GM19193 (cell line): Measurements from ENCODE around the gene CCNA1.

Experiments
- POLR2A ChIP-seq: IDR thresholded peaks from 4 replicates; pipeline ENCODE4 v1.6.1; 2011; ENCODE audit not compliant: insufficient read depth, insufficient read length; ENCODE audit errors: extremely low read depth

Gene CCNA1

DNA sequence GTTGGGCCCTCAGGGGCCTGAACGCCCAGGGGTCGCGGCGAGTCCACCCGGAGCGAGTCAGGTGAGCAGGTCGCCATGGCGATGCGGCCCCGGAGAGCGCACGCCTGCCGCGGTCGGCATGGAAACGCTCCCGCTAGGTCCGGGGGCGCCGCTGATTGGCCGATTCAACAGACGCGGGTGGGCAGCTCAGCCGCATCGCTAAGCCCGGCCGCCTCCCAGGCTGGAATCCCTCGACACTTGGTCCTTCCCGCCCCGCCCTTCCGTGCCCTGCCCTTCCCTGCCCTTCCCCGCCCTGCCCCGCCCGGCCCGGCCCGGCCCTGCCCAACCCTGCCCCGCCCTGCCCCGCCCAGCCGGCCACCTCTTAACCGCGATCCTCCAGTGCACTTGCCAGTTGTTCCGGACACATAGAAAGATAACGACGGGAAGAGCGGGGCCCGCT lies at the start of gene CCNA1:
TSS of gene CCNA1 (plus strand) at position 390 of the 439 bp plus-strand sequence. CDS start 562 bp downstream, outside the sequence.
- no peak for TF ChIP-seq POLR2A

DNA sequence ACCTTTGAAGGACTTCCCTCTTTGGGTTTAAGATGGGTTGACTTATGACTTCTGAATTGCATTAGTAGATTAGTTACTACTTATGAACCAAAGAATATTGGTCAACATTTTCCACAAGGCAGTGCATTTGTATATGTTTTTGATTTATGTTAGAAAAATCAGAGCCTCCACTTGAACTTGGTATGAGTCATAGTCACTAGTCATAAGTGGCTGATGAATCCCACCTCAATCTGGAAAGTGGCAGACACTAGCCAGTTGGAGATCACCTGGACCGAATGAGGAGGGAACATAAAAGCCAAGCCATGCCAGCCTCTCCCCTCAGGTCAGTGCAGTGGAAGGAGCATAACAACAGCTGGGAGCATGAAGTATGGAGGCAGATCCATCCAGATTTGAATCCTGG lies 46.8 kb upstream of the CCNA1 start:
- TF ChIP-seq POLR2A = no peak

DNA sequence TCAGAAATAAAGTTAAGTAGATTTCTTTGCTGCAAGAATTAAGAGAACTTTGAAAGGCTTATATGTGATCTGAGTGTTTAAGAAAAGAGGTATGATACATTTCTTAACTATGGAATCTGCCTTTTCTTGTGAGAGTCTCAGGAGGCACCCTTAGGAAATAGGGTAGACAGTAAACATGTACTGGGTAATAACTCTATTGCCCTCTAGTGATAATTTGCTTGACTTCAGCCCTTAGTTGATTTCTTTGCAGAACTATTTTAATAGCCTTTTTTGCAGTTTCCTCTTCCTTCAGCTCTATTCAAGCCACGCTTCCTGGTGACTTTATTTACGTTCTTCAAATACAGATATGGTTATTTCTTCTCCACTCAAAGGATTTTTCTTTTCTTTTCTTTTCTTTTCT lies 37.0 kb upstream of the CCNA1 start:
- TF ChIP-seq POLR2A = no peak

DNA sequence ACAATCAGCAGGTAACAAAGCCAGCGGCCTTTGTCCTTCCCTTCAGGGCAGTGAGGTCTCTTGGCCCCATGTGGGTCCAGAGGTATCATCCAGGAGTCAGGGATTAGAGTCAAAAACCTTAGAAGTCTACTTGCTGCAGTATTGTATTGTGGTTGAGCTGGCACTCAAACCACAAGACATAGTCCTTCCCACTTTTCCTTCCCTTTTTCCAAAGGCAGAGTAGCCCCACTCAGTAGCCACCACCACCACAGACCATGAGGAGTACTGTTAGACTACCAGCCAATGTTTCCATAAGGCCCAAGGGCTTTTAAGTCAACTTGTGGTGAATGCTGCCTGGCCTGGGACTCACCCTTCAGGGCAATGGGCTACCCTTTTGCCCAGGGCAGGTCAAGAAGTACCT lies 27.1 kb upstream of the CCNA1 start:
- TF ChIP-seq POLR2A = no peak

DNA sequence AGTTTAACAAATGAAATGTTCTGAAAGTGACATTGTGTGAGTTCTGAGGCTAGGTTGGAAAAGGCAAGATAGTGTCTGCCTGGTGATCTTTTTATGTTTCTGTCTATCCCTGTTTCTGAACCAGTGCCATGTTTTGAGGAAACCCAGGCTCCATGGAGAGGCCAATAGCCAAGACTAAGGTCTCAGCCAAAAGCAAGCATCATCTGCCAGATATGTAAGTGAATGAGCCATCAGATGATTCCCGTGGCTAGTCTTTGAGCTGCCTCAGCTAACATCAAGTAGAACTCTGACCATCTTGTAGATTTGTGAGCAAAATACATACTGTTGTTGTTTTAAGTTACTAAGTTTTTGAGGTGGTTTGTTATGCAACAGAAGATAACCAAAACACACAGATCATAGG lies 19.6 kb upstream of the CCNA1 start:
- no peak for TF ChIP-seq POLR2A

DNA sequence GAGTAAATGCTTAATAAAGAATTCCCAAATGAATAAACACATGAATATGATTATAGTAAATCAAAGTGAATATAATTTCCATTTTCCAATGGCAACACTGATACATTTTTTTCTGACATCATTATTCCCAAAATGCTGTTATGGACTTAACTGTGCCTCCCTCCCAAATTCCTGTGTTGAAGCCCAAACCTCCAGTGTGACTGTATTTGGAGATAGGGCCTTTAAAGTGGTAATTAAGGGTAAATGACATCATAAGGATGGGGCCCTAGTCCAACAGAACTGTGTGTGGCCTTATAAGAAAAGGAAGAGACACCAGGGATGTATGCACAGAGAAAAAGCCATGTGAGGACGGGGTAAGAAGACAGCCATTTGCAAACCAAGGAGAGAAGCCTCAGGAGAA lies 19.1 kb upstream of the CCNA1 start:
- TF ChIP-seq POLR2A = no peak

DNA sequence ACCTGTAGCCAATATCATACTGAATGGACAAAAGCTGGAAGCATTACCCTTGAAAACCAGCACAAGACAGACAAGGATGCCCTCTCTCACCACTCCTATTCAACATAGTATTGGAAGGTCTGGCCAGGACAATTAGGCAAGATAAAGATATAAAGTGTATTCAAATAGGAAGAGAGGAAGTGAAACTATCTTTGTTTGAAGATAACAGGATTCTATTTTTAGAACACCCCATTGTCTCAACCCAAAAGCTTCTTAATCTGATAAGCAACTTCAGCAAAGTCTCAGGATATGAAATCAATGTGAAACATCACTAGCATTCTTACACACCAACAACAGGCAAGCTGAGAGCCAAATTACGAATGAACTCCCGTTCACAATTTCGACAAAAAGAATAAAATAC lies 17.8 kb upstream of the CCNA1 start:
- TF ChIP-seq POLR2A = no peak

DNA sequence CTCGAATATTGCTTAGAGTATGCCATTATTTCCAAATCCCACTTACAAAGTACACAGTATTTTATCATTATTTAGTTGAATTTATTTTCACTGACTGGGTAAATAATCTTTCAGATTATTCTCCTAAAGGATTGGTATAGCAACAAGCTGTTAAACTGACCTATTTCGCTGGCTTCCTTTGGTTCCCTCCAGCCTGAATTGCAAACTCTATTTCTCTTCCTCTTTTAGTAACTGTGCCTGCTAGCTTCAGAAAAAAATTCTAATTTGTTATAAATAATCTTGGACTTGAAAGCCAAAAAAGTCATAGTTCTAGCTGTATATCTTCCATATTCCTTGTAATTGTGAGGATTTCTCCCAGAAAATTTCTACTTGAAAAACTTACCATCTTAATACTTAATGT lies 15.0 kb upstream of the CCNA1 start:
- no peak for TF ChIP-seq POLR2A

DNA sequence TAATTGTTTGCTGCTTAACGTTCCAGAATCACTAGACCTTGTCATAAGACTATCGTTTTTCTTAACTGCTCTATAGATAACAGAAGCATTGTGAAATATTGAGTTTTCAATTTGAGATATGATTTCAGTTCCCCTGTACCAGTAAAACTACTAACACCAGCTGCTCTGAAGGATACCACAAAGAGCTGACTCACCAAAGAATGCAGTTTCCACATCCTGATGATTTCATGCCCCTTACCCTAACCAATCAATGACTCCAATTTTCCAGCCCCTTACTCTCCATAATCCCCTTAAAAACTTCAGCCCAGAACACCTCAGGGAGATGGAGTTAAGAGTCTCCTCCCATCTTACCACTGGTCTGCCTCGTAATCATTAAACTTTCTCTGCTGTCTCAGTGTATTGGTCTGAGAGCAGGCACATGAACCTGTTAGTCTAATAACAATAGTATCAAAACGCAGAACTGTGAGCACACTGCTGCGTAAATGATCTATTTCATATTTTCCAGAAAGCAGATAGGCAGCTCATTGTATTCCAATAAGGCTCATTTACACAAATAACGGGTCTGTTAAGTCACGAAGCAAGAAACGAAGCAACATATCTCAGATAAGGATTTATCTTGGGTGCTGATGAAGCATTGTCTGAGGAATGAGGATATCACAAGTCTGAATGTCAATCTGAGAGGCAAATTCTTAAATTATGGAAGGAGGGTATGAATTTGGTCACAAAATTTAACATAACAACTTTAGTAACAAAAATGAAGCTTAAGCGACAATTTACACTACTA lies 14.1 kb upstream of the CCNA1 start:
- no peak for TF ChIP-seq POLR2A

DNA sequence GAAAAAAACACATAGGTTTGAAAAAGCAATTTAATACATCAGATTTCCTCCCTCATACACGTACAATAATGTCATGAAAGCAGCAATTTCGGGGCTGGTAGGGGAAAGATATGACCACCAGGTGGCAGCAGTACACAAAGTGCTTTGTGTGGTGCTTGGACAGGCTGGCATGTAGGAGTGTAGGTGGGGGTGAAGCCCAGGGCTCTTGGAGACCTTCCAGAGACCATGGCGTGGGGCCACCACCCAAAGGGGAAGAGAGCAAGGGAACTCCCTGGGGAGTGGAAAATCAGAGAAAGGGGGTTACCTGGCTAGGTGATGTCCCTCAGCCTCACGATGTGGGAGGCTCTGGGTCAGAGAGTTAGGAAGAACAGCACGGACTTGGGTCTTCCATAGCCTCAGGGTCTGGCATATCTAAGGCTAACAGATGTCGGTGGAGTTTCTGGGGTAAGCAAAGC lies 11.8 kb upstream of the CCNA1 start:
- TF ChIP-seq POLR2A = no peak

DNA sequence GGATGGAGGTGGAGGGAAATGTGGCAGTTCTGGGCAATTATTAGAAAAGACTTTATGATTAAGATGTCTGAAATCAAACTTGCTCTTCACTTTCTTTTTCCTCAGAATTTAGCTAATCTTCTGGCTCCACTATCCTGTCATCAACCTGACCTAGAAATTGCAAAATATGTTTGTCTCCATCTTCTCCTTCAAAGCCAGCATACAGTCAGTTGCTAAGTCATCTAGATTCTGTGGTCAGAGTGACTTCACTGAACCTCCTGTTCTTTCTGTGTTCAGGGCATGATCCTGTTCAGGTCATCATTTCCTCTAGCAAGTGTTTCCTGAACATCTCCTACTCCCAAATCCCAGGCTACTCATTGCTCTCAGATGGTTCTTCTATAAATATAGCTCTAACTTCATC lies 10.8 kb upstream of the CCNA1 start:
- no peak for TF ChIP-seq POLR2A

DNA sequence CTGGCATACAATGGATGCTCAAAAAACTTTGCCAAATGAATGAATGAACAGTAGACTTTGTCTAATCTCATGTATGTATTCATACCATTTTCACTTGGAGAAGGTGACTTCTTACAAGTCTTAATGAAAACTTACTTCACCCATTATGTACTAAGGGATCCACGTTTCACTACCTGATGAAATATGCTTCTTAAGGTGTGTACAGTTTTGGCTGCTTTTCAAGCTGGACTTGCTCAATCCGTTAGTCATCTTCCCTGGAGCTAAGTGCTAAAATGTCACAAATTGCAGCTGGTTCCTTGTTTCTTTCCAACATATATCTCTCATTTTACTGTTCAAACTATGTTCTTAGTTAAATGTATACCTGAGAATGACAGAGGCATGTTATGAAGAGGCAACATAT lies 4.2 kb upstream of the CCNA1 start:
- no peak for TF ChIP-seq POLR2A

DNA sequence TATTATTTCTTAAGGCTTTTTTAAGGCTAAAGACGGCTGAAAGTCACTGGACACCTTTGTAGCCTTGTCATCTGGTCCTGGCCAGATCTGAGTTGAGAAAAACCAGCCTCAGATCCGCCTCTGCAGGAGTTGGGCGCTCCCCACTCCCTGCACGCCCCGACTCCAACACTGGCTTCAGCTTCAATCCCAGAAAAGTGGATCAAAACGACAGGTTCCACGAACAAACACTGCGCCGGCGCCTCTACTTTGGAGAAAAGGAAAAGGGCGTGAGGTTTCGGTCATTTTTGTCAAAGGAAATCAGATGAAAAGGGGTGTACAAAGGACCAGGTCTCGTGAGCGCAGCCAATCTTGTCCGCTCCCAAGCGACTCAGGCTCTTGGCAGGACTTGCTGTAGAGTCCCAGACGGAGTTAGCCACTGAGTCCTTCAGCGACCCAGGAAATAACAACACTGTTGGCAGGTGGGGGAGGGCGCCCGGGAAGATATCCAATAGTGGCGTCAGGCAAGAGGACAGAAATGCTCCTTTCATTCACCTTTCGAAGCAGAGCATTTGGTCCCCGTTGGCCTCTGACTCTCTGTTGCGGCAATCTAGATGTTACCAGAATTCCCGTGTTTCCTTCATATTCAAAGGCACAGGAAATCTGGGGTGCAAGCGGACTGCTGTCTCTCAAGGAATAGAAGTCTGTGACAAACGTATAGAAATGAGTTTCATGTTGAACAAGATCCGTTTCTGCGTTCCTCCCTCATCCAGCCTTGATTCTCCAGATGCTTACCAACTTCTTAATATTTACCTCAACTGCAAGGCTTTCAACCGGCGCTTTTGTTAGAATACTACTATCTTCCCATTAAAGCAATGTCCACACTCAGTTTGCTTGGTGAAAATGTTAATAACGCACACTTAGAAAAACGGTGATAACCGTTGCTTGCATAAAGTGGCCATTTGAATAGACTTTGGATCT lies 1.8 kb upstream of the CCNA1 start:
- no peak for TF ChIP-seq POLR2A

DNA sequence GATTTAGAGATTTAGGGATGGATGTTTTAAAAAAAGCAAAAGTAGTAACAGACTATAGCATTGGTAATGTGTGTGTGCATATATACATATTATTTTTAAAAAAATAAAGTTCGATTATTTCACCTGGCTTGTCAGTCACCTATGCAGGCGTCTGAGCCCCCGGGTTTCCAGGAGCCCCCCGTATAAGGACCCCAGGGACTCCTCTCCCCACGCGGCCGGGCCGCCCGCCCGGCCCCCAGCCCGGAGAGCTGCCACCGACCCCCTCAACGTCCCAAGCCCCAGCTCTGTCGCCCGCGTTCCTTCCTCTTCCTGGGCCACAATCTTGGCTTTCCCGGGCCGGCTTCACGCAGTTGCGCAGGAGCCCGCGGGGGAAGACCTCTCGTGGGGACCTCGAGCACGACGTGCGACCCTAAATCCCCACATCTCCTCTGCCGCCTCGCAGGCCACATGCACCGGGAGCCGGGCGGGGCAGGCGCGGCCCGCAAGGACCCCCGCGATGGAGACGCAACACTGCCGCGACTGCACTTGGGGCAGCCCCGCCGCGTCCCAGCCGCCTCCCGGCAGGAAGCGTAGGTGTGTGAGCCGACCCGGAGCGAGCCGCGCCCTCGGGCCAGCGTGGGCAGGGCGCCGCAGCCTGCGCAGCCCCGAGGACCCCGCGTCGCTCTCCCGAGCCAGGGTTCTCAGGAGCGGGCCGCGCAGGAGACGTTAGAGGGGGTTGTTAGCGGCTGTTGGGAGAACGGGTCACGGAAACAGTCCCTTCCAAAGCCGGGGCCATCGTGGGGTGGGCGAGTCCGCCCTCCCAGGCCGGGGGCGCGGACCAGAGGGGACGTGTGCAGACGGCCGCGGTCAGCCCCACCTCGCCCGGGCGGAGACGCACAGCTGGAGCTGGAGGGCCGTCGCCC lies 840 bp upstream of the CCNA1 start:
- TF ChIP-seq POLR2A = no peak

DNA sequence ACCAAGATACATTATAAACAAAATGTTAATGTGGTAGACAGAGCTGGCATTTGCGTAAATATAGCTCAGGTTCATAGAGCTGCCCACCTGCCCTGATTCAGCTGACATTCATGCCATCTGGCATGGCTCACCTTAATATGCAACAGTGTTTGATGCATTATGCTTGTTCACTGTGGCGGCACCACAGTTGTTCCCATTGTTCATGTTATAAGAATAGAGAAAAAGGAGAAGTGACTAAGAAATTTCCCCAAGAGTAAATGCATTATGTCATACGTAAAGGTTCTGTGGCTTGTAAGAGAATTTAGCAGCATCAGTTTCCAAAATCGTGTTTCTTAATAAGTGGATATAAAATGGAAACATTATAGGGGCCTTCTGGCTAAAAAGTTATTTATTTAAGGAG lies 4.5 kb downstream of the CCNA1 start:
- TF ChIP-seq POLR2A = no peak
